Activated T-helper 2 cell treated with anti-CD3 and anti-CD28 coated beads, Interferon-gamma antibody, Interleukin-2, Interleukin-4, amounts not matched to agents 10 μg/mL and 5 μg/mL and 100 μg/mL, durations not matched to agents 14 hours and 24 hours and 36 hours (primary cell): ENCODE data around the gene KRTAP4-8. TPM values are rescaled to one million over a fixed set of nuclear protein-coding genes. Genes with fewer than 3 reads are reported as not detected.
"Not testable (repeated sequence)": the region's sequence is repeated elsewhere in the genome, so short reads cannot be mapped to it uniquely, and the experiment has no call there.

Source experiments
- DNase-seq: peaks from one replicate; pipeline ENCODE4 v3.0.0; 2021; ENCODE audit warnings: low spot score
- H3K27ac Mint-ChIP-seq: one replicate; pipeline ENCODE4 v1.8.0; 2021; ENCODE audit warnings: mixed read lengths
- H3K27me3 Mint-ChIP-seq: one replicate; pipeline ENCODE4 v1.8.0; 2021; ENCODE audit warnings: low read depth, mixed read lengths
- H3K36me3 Mint-ChIP-seq: one replicate; pipeline ENCODE4 v1.8.0; 2021; ENCODE audit warnings: low read depth, mixed read lengths
- H3K4me1 Mint-ChIP-seq: one replicate; pipeline ENCODE4 v1.8.0; 2021; ENCODE audit warnings: low read depth, mixed read lengths
- H3K4me3 Mint-ChIP-seq: one replicate; pipeline ENCODE4 v1.8.0; 2021; ENCODE audit warnings: low read depth, mild to moderate bottlenecking, moderate library complexity, mixed read lengths
- H3K9me3 Mint-ChIP-seq: one replicate; pipeline ENCODE4 v1.8.0; 2021; ENCODE audit warnings: mixed read lengths
- intact Hi-C: fragments of 100-400 bp; cut with micrococcal nuclease; formaldehyde crosslinking; loops from one replicate; pipeline ENCODE4 v1.15.1; 2023
- total RNA-seq: library from RNA; stranded (reverse); gene quantifications from 2 replicates; pipeline ENCODE4 v1.2.3, GENCODE V29; 2022

KRTAP4-8 gene
- total RNA-seq, 1 donor from 2014 or later, result not detected

- no peak for DNase-seq
- Mint-ChIP-seq H3K4me1 (no peaks in the 10 kb centered on the region), H3K27ac (no peak overlapping the region), H3K9me3 (no peaks in the 10 kb centered on the region), H3K36me3 (no peaks in the 10 kb centered on the region), H3K27me3 (peaks cover 12% of the 10 kb centered on the region), H3K4me3 (no peak overlapping the region)
- intact Hi-C loops, result no loop called here
These were observed 6.0 kb upstream of the KRTAP4-8 start for GRCh38 chr17:41103896-41104295.

- intact Hi-C loops, result no loop called here
- no peaks in the 10 kb centered on the region for H3K9me3 Mint-ChIP-seq
- no peak within 1 kb of the TSS for H3K27ac Mint-ChIP-seq
- H3K4me3 Mint-ChIP-seq, result no peak within 1 kb of the TSS
- no peaks in the 10 kb centered on the region for H3K36me3 Mint-ChIP-seq
- DNase-seq, result no peak
- no peaks in the 10 kb centered on the region for H3K4me1 Mint-ChIP-seq
- peaks cover 10% of the 10 kb centered on the region for H3K27me3 Mint-ChIP-seq
These were observed 3.8 kb upstream of the KRTAP4-8 start, which contains the start of gene KRTAP4-16 for GRCh38 chr17:41101586-41102259. Gene KRTAP4-16, minus strand, starts transcription at chr17:41102209. Its CDS starts 0 bp downstream, at chr17:41102209.

GRCh38 chr17:41099682-41100480, 1.9 kb upstream of the KRTAP4-8 start:
- H3K4me1 Mint-ChIP-seq, intact Hi-C loops, H3K4me3 Mint-ChIP-seq, H3K36me3 Mint-ChIP-seq, DNase-seq, H3K27ac Mint-ChIP-seq, H3K27me3 Mint-ChIP-seq, H3K9me3 Mint-ChIP-seq: not testable (repeated sequence)

- H3K4me3 Mint-ChIP-seq, result no peak overlapping the region
- H3K9me3 Mint-ChIP-seq, result no peaks in the 10 kb centered on the region
- H3K27ac Mint-ChIP-seq, result no peak overlapping the region
- no peaks in the 10 kb centered on the region for H3K36me3 Mint-ChIP-seq
- no peaks in the 10 kb centered on the region for H3K4me1 Mint-ChIP-seq
- intact Hi-C loops, result no loop called here
- DNase-seq, result no peak
- H3K27me3 Mint-ChIP-seq, result peaks cover 6% of the 10 kb centered on the region
These were observed 539 bp upstream of the KRTAP4-8 start for GRCh38 chr17:41098481-41098880.

GRCh38 chr17:41096055-41096454, 1.9 kb downstream of the KRTAP4-8 start:
- Mint-ChIP-seq H3K9me3 (peaks cover 4% of the 10 kb centered on the region), H3K4me1 (no peaks in the 10 kb centered on the region), H3K36me3 (no peaks in the 10 kb centered on the region), H3K27ac (no peak overlapping the region), H3K27me3 (peaks cover 6% of the 10 kb centered on the region), H3K4me3 (no peak overlapping the region)
- no peak for DNase-seq
- intact Hi-C loops, result no loop called here

GRCh38 chr17:41088760-41089352, 9.1 kb downstream of the KRTAP4-8 start:
- intact Hi-C loops, H3K36me3 Mint-ChIP-seq, H3K27ac Mint-ChIP-seq, H3K9me3 Mint-ChIP-seq, H3K4me1 Mint-ChIP-seq, H3K27me3 Mint-ChIP-seq, DNase-seq, H3K4me3 Mint-ChIP-seq: not testable (repeated sequence)

- H3K4me3 Mint-ChIP-seq, H3K36me3 Mint-ChIP-seq, DNase-seq, intact Hi-C loops, H3K4me1 Mint-ChIP-seq, H3K9me3 Mint-ChIP-seq, H3K27me3 Mint-ChIP-seq, H3K27ac Mint-ChIP-seq: not testable (repeated sequence)
These were observed 13.7 kb downstream of the KRTAP4-8 start, which contains the start of gene KRTAP4-7 for GRCh38 chr17:41084100-41084856. Gene KRTAP4-7, plus strand, starts transcription at chr17:41084150. Its CDS starts 57 bp downstream, at chr17:41084207.

GRCh38 chr17:41083427-41083826, 14.5 kb downstream of the KRTAP4-8 start:
- H3K36me3 Mint-ChIP-seq, H3K4me1 Mint-ChIP-seq, H3K27me3 Mint-ChIP-seq, DNase-seq, H3K4me3 Mint-ChIP-seq, H3K9me3 Mint-ChIP-seq, intact Hi-C loops, H3K27ac Mint-ChIP-seq: not testable (repeated sequence)

- H3K9me3 Mint-ChIP-seq, result no peaks in the 10 kb centered on the region
- H3K4me3 Mint-ChIP-seq, result no peak overlapping the region
- H3K27ac Mint-ChIP-seq, result no peak overlapping the region
- DNase-seq, result no peak
- peaks cover 8% of the 10 kb centered on the region for H3K27me3 Mint-ChIP-seq
- no peaks in the 10 kb centered on the region for H3K4me1 Mint-ChIP-seq
- no peaks in the 10 kb centered on the region for H3K36me3 Mint-ChIP-seq
- intact Hi-C loops, result no loop called here
These were observed 15.3 kb downstream of the KRTAP4-8 start for GRCh38 chr17:41082626-41083025.

- Mint-ChIP-seq H3K9me3 (no peaks in the 10 kb centered on the region), H3K27ac (no peak overlapping the region), H3K36me3 (no peaks in the 10 kb centered on the region), H3K27me3 (peaks cover 16% of the 10 kb centered on the region), H3K4me3 (no peak overlapping the region), H3K4me1 (no peaks in the 10 kb centered on the region)
- intact Hi-C loops, result no loop called here
- no peak for DNase-seq
These were observed 21.2 kb downstream of the KRTAP4-8 start for GRCh38 chr17:41076788-41077187.

- Mint-ChIP-seq H3K36me3 (no peaks in the 10 kb centered on the region), H3K27me3 (peaks cover 16% of the 10 kb centered on the region), H3K4me3 (no peak overlapping the region), H3K27ac (no peak overlapping the region), H3K9me3 (no peaks in the 10 kb centered on the region), H3K4me1 (no peaks in the 10 kb centered on the region)
- DNase-seq, result no peak
- intact Hi-C loops, result no loop called here
These were observed 24.3 kb downstream of the KRTAP4-8 start for GRCh38 chr17:41073676-41074075.

- no peak for DNase-seq
- H3K27ac Mint-ChIP-seq, result no peak overlapping the region
- intact Hi-C loops, result no loop called here
- H3K36me3 Mint-ChIP-seq, result no peaks in the 10 kb centered on the region
- no peak overlapping the region for H3K4me3 Mint-ChIP-seq
- peaks cover 12% of the 10 kb centered on the region for H3K27me3 Mint-ChIP-seq
- H3K4me1 Mint-ChIP-seq, result no peaks in the 10 kb centered on the region
- H3K9me3 Mint-ChIP-seq, result no peaks in the 10 kb centered on the region
These were observed 26.2 kb downstream of the KRTAP4-8 start for GRCh38 chr17:41071606-41072360.
